Parathyroid adenoma (tissue), 2 donors: ENCODE results near the gene NCKAP1.

Experiments
- H2AFZ ChIP-seq: fragments of 300-600 bp; sonication (generic); one replicate; pipeline ENCODE4 v1.7.0; 2017; ENCODE audit warnings: antibody characterized with exemption, mild to moderate bottlenecking
- H3K27ac ChIP-seq: fragments of 300-600 bp; sonication (generic); one replicate; pipeline ENCODE4 v1.7.0; 2017
- H3K27me3 ChIP-seq: fragments of 300-600 bp; sonication (generic); one replicate; pipeline ENCODE4 v1.7.0; 2017; ENCODE audit warnings: low read length; ENCODE audit not compliant: control insufficient read depth, insufficient read depth
- H3K36me3 ChIP-seq: fragments of 300-600 bp; sonication (generic); one replicate; pipeline ENCODE4 v1.7.0; 2017; ENCODE audit warnings: low read length; ENCODE audit not compliant: control insufficient read depth, insufficient read depth
- H3K4me1 ChIP-seq: fragments of 300-600 bp; sonication (generic); one replicate; pipeline ENCODE4 v1.7.0; 2017; ENCODE audit warnings: control low read depth
- H3K4me2 ChIP-seq: fragments of 300-600 bp; sonication (generic); one replicate; pipeline ENCODE4 v1.7.0; 2017; ENCODE audit warnings: low read length
- H3K4me3 ChIP-seq: fragments of 300-600 bp; sonication (generic); one replicate; pipeline ENCODE4 v1.7.0; 2017; ENCODE audit warnings: low read depth, low read length
- H3K79me2 ChIP-seq: fragments of 300-600 bp; sonication (generic); one replicate; pipeline ENCODE4 v1.7.0; 2017; ENCODE audit warnings: control low read depth
- H3K9ac ChIP-seq: fragments of 300-600 bp; sonication (generic); one replicate; pipeline ENCODE4 v1.7.0; 2017; ENCODE audit warnings: mild to moderate bottlenecking
- H3K9me3 ChIP-seq: fragments of 300-600 bp; sonication (generic); one replicate; pipeline ENCODE4 v1.7.0; 2017; ENCODE audit warnings: low read length; ENCODE audit not compliant: control insufficient read depth
- TF ChIP-seq, protein P1 (sequence below): fragments of 300-600 bp; sonication (generic); IDR thresholded peaks from one replicate; pipeline ENCODE4 v1.7.0; 2017; ENCODE audit warnings: antibody characterized with exemption, mild to moderate bottlenecking
- donor health status: primary hyperparathyroidism.

NCKAP1 gene

GRCh38 chr2:182980652-182981051 is 57.6 kb downstream of the NCKAP1 start:
- H3K9me3 ChIP-seq = no peaks in the 10 kb centered on the region
- TF ChIP-seq, protein P1, sequence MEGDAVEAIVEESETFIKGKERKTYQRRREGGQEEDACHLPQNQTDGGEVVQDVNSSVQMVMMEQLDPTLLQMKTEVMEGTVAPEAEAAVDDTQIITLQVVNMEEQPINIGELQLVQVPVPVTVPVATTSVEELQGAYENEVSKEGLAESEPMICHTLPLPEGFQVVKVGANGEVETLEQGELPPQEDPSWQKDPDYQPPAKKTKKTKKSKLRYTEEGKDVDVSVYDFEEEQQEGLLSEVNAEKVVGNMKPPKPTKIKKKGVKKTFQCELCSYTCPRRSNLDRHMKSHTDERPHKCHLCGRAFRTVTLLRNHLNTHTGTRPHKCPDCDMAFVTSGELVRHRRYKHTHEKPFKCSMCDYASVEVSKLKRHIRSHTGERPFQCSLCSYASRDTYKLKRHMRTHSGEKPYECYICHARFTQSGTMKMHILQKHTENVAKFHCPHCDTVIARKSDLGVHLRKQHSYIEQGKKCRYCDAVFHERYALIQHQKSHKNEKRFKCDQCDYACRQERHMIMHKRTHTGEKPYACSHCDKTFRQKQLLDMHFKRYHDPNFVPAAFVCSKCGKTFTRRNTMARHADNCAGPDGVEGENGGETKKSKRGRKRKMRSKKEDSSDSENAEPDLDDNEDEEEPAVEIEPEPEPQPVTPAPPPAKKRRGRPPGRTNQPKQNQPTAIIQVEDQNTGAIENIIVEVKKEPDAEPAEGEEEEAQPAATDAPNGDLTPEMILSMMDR = no peak

GRCh38 chr2:182980115-182980514 is 58.1 kb downstream of the NCKAP1 start:
- Histone ChIP-seq H3K4me2 (no peak overlapping the region), H3K27ac (no peak overlapping the region), H2AFZ (no peak overlapping the region), H3K4me3 (no peak overlapping the region), H3K27me3 (no peaks in the 10 kb centered on the region), H3K79me2 (no peaks in the 10 kb centered on the region), H3K9ac (no peak overlapping the region), H3K36me3 (no peaks in the 10 kb centered on the region), H3K4me1 (no peaks in the 10 kb centered on the region), H3K9me3 (no peaks in the 10 kb centered on the region)
- TF ChIP-seq, protein P1 = peak; percentile 63

More at GRCh38 chr2:182980652-182981051, 57.6 kb downstream of the NCKAP1 start:
- no peak overlapping the region for H3K9ac ChIP-seq
- no peak overlapping the region for H3K4me3 ChIP-seq
- H3K36me3 ChIP-seq = no peaks in the 10 kb centered on the region
- no peaks in the 10 kb centered on the region for H3K4me1 ChIP-seq
- no peak overlapping the region for H3K27ac ChIP-seq
- H3K4me2 ChIP-seq = no peak overlapping the region
- H2AFZ ChIP-seq = no peak overlapping the region
- no peaks in the 10 kb centered on the region for H3K79me2 ChIP-seq
- H3K27me3 ChIP-seq = no peaks in the 10 kb centered on the region

DNA sequence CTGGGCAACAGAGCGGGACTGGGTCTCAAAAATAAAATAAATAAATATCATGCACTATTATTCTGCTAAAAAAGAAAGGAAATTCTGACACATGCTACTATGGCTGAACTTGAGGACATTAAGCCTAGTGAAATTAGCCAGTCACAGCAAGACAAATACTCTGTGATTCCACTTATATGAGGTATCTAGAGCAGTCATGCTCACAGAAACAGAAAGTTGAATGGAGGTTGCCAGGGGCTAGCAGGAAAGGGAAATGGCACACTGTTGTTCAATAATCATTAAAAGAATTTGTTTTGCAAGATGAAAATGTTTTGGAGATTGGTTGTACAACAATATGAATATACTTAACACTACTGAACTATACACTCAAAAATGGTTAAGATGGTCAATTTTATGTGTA is 60.8 kb downstream of the NCKAP1 start:
- no peaks in the 10 kb centered on the region for H3K79me2 ChIP-seq
- no peaks in the 10 kb centered on the region for H3K4me1 ChIP-seq
- H3K9me3 ChIP-seq = no peaks in the 10 kb centered on the region
- H3K9ac ChIP-seq = no peak overlapping the region
- no peak overlapping the region for H3K4me2 ChIP-seq
- TF ChIP-seq, protein P1 = no peak
- H2AFZ ChIP-seq = no peak overlapping the region
- H3K36me3 ChIP-seq = no peaks in the 10 kb centered on the region
- no peak overlapping the region for H3K4me3 ChIP-seq
- no peaks in the 10 kb centered on the region for H3K27me3 ChIP-seq
- H3K27ac ChIP-seq = no peak overlapping the region

DNA sequence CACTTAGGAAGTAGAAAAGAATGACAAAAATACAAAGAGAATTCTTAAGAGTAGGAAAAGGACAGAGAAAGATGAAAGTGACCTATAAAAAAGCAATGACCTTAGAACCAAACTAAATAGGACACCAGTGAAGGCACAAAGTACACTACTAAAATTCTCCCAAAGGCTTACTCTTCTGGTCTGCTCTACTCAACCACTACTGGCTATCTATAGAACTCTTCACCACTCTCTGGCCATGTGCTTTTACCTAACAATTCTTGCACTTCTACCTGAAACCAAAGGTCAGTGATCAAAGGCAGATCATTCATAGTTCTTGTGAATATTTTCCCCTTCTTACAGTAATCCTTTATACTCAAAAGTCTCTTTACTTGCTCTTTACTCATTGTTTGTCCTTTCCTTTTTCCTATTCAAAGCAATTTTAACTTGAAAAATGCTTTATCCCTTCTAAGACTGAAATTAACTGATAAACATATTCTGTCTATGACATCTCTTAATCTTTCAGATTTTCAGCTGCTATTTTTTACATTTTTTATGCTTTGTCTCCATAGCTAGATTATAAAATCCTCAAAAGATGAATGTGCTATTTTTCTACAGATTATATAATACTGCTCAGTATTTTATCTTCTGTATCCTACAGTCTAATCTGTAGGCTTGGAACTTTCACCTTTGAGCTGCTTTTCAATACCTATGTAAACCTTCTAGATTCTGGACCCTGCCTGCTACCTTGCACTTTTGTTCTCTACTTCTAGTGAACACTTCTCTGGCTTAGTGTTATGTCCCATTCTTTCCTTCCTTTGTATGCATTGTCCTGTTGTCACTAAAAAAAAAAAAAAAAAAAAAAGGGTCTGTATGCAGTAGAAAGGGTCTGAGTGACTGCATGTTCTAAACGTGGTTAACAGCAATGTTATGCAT is 64.6 kb downstream of the NCKAP1 start:
- no peak overlapping the region for H2AFZ ChIP-seq

More for the DNA sequence above, 64.6 kb downstream of the NCKAP1 start:
- Histone ChIP-seq H3K4me1 (no peaks in the 10 kb centered on the region), H3K27ac (no peak overlapping the region), H3K9me3 (no peaks in the 10 kb centered on the region), H3K4me3 (no peak overlapping the region), H3K27me3 (no peaks in the 10 kb centered on the region), H3K4me2 (no peak overlapping the region), H3K9ac (no peak overlapping the region), H3K79me2 (no peaks in the 10 kb centered on the region), H3K36me3 (no peaks in the 10 kb centered on the region)
- TF ChIP-seq, protein P1 = no peak
